GM23338 (cell line): ENCODE data around the gene MLKL. TPM values are rescaled to one million over a fixed set of nuclear protein-coding genes. Genes with fewer than 3 reads are reported as not detected.

Experiments used
- ATAC-seq: fragments of 200-7000 bp; cut with Tn5 transposase; 3 replicates; pipeline ENCODE4 v1.9.1; 2020
- DNase-seq: peaks from one replicate; pipeline ENCODE4 v3.0.0-alpha.2; 2015; ENCODE audit warnings: low spot score
- H2AFZ ChIP-seq: fragments of 200-600 bp; sonication (generic); 2 replicates; pipeline ENCODE4 v1.8.0; 2016; ENCODE audit warnings: antibody characterized with exemption, mild to moderate bottlenecking, moderate library complexity
- H3F3A ChIP-seq: fragments of 200-600 bp; sonication (generic); replicated peaks from 2 replicates; pipeline ENCODE4 v1.8.0; 2017; ENCODE audit warnings: antibody characterized with exemption, mixed run types, low read depth
- H3K27ac ChIP-seq: fragments of 200-600 bp; sonication (generic); 2 replicates; pipeline ENCODE4 v1.6.1; 2016; ENCODE audit warnings: low read depth
- H3K27me3 ChIP-seq: fragments of 200-600 bp; sonication (generic); 2 replicates; pipeline ENCODE4 v1.8.0; 2016; ENCODE audit warnings: mild to moderate bottlenecking, mixed run types, moderate library complexity; ENCODE audit not compliant: insufficient read depth
- H3K36me3 ChIP-seq: fragments of 200-600 bp; sonication (generic); 2 replicates; pipeline ENCODE4 v1.8.0; 2016; ENCODE audit warnings: mild to moderate bottlenecking; ENCODE audit not compliant: insufficient read depth
- H3K4me1 ChIP-seq: fragments of 200-600 bp; sonication (generic); 2 replicates; pipeline ENCODE4 v1.8.0; 2016; ENCODE audit warnings: mild to moderate bottlenecking, moderate library complexity; ENCODE audit not compliant: insufficient read depth
- H3K4me2 ChIP-seq: fragments of 200-600 bp; sonication (generic); 2 replicates; pipeline ENCODE4 v1.7.1; 2017; ENCODE audit warnings: mixed run types
- H3K4me3 ChIP-seq: fragments of 200-600 bp; sonication (generic); 2 replicates; pipeline ENCODE4 v1.6.1; 2016; ENCODE audit warnings: mixed run types
- H3K79me2 ChIP-seq: fragments of 200-600 bp; sonication (generic); replicated peaks from 2 replicates; pipeline ENCODE4 v1.8.0; 2017; ENCODE audit warnings: mild to moderate bottlenecking; ENCODE audit not compliant: insufficient read depth
- H3K9me2 ChIP-seq: fragments of 200-600 bp; sonication (generic); 2 replicates; pipeline ENCODE4 v1.8.0; 2017; ENCODE audit not compliant: insufficient read depth
- H4K20me1 ChIP-seq: fragments of 200-600 bp; sonication (generic); replicated peaks from 2 replicates; pipeline ENCODE4 v1.8.0; 2017; ENCODE audit warnings: mild to moderate bottlenecking; ENCODE audit not compliant: insufficient read depth
- H3K27ac Mint-ChIP-seq: 2 replicates; pipeline ENCODE4 v1.8.0; 2020; ENCODE audit warnings: inconsistent platforms, mild to moderate bottlenecking, moderate library complexity, mixed read lengths
- H3K27me3 Mint-ChIP-seq: 3 replicates; pipeline ENCODE4 v1.8.0; 2022; ENCODE audit warnings: low read depth, mild to moderate bottlenecking, moderate library complexity, mixed read lengths, inconsistent platforms; ENCODE audit not compliant: insufficient read depth, poor library complexity
- H3K36me3 Mint-ChIP-seq: 3 replicates; pipeline ENCODE4 v1.8.0; 2021; ENCODE audit warnings: low read depth, mild to moderate bottlenecking, inconsistent platforms, moderate library complexity, mixed read lengths
- H3K4me1 Mint-ChIP-seq: 3 replicates; pipeline ENCODE4 v1.8.0; 2020; ENCODE audit warnings: mild to moderate bottlenecking, inconsistent platforms, mixed read lengths
- H3K4me3 Mint-ChIP-seq: 3 replicates; pipeline ENCODE4 v1.8.0; 2021; ENCODE audit warnings: moderate library complexity, mild to moderate bottlenecking, inconsistent platforms, mixed read lengths
- H3K9me3 Mint-ChIP-seq: 3 replicates; pipeline ENCODE4 v1.8.0; 2020; ENCODE audit warnings: moderate library complexity, mild to moderate bottlenecking, inconsistent platforms, mixed read lengths
- CREB1 ChIP-seq: fragments of 250-450 bp; sonication (Bioruptor Pico); IDR thresholded peaks from 2 replicates; pipeline ENCODE4 v1.5.0; 2020; ENCODE audit warnings: low read depth, mild to moderate bottlenecking, moderate library complexity
- EZH2 ChIP-seq: fragments of 200-600 bp; sonication (generic); IDR thresholded peaks from one replicate; pipeline ENCODE4 v1.8.0; 2017; ENCODE audit warnings: antibody characterized with exemption, mild to moderate bottlenecking, low read depth; ENCODE audit not compliant: unreplicated experiment
- REST ChIP-seq: IDR thresholded peaks from one replicate; pipeline ENCODE4 v1.6.1; 2018; ENCODE audit warnings: antibody characterized with exemption; ENCODE audit not compliant: unreplicated experiment
- ZNF331 ChIP-seq: fragments of 250-450 bp; sonication (Bioruptor Pico); IDR thresholded peaks from 2 replicates; pipeline ENCODE4 v1.5.0; 2020; ENCODE audit warnings: low read depth, mild to moderate bottlenecking, moderate library complexity
- ZNF462 ChIP-seq: fragments of 250-450 bp; sonication (Bioruptor Pico); IDR thresholded peaks from 2 replicates; pipeline ENCODE4 v1.5.0; 2020; ENCODE audit warnings: mild to moderate bottlenecking, moderate library complexity
- polyA plus RNA-seq: library from polyadenylated mRNA; unstranded; fragments of >200 nt; fragmentation: Nextera tagmentation; extraction: Ambion mirVana; gene quantifications from 2 replicates; pipeline ENCODE4 v1.2.1, GENCODE V29; 2016
- total RNA-seq: library from RNA; depleted of rRNA; stranded (reverse); fragments of >200 nt; shearing (Covaris generic); gene quantifications from 2 replicates; pipeline ENCODE4 v1.2.3, GENCODE V29; 2014

Gene MLKL
- total and polyA plus RNA-seq, 2 experiments from 2014 or later: 5.1 to 9.7 TPM

- Histone ChIP-seq H3K27ac (no peak overlapping the region), H3K36me3 (no peaks in the 10 kb centered on the region; the same call in 1 of the 2 replicates), H3K4me2 (no peak overlapping the region), H3K79me2 (no peaks in the 10 kb centered on the region), H4K20me1 (no peaks in the 10 kb centered on the region), H3K4me1 (peaks cover 27% of the 10 kb centered on the region), H3K27me3 (no peaks in the 10 kb centered on the region), H3K9me2 (no peaks in the 10 kb centered on the region), H3K4me3 (no peak overlapping the region), H3F3A (no peaks in the 10 kb centered on the region), H2AFZ (no peak overlapping the region)
- DNase-seq (no peak), ATAC-seq (no peak)
- Mint-ChIP-seq H3K4me1 (peaks cover 38% of the 10 kb centered on the region), H3K27ac (no peak overlapping the region), H3K9me3 (no peaks in the 10 kb centered on the region; the same call in 2 of the 3 replicates), H3K4me3 (no peak overlapping the region), H3K36me3 (no peaks in the 10 kb centered on the region), H3K27me3 (peaks cover 22% of the 10 kb centered on the region)
- no peak for TF ChIP-seq ZNF462 (CRISPR knock-in tag)
- TF ChIP-seq CREB1 (CRISPR knock-in tag): no peak
- TF ChIP-seq REST: no peak
- TF ChIP-seq EZH2: no peak
- TF ChIP-seq ZNF331: no peak
These were observed 36.0 kb upstream of the MLKL start for GRCh38 chr16:74736531-74737157.
